NCI-H1092 treated with DMSO at 0.1 percent for 48 hours (cell line): Measurements from ENCODE around the gene GRM3.

Experiments
- DNase-seq: peaks from one replicate; lab custom pipeline; 2025; lab: John Stamatoyannopoulos, UW

GRM3 gene

DNA sequence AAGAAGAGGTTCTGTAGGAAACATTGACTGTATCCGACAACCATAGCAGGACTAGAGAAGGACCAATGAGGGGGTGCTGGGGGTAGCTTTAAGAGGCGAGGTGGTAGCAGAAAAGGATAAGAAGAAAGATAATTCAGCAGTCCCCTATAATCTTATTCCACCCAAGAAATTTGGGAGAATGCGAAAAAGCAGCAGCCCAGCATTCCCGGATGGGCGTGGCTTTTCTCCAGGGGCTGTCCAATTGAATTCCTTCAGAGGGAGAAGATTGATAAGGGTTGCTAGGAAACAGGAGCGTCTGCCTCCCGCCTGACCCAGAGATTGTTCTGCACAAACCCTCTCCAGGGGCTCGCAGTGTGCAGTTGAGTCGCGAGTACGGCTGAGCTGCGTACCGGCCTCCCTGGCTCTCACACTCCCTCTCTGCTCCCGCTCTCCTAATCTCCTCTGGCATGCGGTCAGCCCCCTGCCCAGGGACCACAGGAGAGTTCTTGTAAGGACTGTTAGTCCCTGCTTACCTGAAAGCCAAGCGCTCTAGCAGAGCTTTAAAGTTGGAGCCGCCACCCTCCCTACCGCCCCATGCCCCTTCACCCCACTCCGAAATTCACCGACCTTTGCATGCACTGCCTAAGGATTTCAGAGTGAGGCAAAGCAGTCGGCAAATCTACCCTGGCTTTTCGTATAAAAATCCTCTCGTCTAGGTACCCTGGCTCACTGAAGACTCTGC is at the start of gene GRM3:
TSS of gene GRM3 (plus strand) at position 349 of the 721 bp plus-strand sequence. CDS start 121,237 bp downstream, outside the sequence.
- peak; percentile 69 for DNase-seq

- DNase-seq, result peak; percentile 53
Measured at GRCh38 chr7:86598311-86598710, 45.4 kb upstream of the GRM3 start.

GRCh38 chr7:86598721-86599120 is 45.0 kb upstream of the GRM3 start:
- DNase-seq, result no peak

DNA sequence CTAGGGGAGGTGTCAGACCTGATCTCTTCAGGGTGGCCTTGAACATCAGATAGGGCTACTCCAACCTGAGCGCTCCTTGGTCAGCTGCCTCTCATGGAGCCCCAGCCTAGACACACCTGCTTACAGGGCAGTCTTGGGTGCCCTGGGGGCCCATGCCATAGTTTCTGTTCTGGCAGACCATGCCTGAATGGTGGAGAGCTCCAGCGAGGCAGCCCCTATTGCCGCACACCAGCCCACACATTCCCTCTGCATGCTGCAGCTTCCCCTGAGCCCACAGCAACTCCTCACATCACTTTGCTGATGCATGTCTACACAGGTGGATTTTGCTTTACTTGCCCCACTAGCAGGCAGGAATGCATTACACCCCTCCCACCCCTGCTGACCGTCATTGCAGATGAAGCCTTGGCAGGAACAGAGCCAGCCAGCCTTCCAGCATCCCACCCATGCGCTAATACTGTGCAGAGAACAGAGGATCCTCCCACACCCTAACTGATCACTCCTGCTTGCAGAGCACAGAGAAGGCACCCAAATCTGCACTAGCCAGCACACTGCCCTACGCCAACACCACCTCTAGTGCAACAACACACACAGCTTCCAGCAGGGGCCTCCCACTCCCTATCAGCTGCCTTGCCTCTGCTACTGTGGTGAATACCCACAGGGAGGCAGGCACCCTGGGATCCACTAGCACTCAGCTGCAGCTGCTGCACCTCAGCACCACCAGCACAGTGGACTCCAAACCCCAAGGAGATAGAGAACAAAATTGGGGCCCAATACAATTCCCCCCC is 43.0 kb upstream of the GRM3 start:
- peak; percentile 27 for DNase-seq

GRCh38 chr7:86615711-86616110 is 28.0 kb upstream of the GRM3 start:
- DNase-seq, result peak; percentile 6

- no peak for DNase-seq
Measured at GRCh38 chr7:86644282-86645224, 844 bp downstream of the GRM3 start.

- DNase-seq, result no peak
Measured at GRCh38 chr7:86645225-86645608, 1.5 kb downstream of the GRM3 start.

DNA sequence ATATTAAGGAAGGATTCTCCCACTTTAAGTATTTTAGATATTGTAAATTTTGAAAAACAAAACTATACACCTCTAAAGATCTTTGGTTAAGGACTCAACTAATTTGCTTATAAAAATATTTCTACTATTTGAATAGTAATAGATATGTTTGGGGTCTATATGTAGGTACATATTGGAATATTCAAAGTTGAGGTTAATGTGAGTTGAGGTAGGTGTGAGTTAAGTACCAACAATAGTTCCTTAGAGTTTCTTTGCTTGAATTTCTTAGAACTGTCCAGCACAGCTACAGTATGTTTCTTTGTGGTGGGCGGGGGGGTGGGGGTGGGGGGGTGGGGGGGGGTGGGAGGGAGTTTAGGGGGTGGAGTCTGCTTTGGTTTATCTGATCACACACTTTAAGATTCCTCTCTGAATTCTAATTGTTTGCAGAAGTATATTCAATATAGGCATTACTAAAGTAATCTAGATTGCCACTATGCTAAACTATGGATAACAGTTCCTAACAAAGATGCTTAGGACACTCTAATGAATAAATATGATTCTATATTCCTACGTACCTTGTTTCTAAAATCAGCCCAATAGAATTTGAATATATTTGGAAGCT is 2.1 kb downstream of the GRM3 start:
- no peak for DNase-seq

DNA sequence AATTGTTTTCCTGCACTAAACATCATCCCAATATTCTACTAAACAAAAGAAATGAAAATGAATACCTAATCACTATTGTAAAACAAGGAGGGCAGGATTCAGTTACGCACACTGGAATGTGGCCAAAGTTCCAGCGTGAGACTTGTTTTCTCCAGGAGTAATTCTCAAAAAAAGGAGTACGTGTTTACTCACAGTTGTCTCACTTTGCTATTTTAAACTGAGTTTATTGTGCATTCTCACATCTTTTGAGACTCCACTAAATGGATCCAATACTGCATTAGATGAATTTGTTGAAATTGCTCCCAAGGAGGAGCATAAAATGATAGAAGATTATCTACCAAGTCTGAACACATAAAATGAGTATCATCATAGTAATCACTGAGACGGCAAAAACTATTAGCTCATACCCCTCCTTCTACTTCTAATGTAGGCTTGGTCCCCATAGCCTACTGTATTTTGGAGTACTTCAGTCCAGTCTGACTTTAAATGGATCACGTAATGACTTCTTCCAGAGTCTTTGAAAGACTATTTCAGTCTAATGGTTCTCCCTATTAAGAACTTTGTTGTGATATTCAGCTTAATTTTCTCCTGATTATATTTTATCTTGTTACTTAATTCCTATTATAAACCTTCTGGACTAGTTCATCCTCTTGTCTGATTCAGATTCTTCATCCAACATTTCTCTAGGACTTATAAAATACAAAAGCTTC is 3.8 kb downstream of the GRM3 start:
- DNase-seq, result no peak

- DNase-seq, result no peak
Measured at GRCh38 chr7:86648169-86648568, 4.5 kb downstream of the GRM3 start.

- DNase-seq, result no peak
Measured at GRCh38 chr7:86653919-86654659, 10.4 kb downstream of the GRM3 start.

- DNase-seq, result no peak
Measured at GRCh38 chr7:86657948-86658347, 14.2 kb downstream of the GRM3 start.

GRCh38 chr7:86660950-86661462 is 17.3 kb downstream of the GRM3 start:
- no peak for DNase-seq

DNA sequence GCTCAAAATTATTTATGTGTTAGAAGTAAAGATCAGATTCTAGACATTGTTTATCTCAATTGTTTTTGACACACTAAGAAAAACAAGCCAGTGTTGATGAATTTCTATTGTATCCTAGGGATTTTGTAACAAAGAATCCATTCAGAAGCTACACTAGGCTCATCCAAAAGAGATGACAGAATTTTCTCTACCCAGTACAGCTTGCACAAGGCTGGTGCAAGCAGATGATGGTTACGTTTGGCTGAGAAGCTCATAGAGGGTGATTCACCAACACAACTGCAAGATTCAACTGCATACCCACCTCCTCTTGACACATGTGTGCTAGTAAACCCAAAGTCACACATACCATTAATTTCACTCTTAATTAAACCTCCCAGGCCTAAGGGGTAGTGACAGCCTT is 20.8 kb downstream of the GRM3 start:
- no peak for DNase-seq

- no peak for DNase-seq
Measured at GRCh38 chr7:86664991-86665390, 21.3 kb downstream of the GRM3 start.

DNA sequence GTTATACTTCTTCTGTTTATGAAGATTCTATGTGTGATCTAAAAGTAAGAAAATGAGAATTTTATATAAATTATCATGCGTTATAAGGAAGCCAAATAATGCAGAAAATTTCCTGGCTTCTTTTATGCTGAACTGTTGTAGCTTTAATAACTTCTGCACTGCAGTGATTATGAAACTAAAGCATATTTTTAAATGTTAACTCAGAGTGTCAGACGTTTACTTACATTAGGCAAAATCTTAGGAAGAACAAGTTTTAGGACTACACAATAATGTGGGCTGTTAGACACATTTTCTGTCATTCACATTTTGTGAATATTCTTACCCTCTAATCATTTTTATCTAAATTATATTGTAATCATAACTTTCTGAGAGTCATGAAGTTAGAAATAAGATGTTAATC is 22.0 kb downstream of the GRM3 start:
- no peak for DNase-seq

GRCh38 chr7:86667732-86668131 is 24.0 kb downstream of the GRM3 start:
- peak; percentile 67 for DNase-seq

DNA sequence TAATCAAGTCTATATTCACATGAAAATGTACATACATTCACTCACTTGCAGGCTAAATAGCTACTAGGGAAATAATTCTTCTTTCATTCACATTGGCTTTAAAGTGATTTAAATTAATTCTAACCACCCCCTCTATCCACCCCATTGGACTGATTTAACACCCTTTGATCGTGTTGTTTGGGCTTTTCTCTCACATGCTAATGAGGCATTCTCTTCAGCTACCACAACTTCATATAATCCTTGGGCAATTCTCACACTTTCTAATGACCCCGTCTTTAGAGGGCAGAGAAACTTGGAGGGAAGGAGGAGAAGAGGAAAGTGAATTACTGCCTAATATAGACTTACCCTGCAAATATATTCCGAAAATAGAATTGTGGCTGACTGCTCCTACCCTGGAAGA is 24.6 kb downstream of the GRM3 start:
- no peak for DNase-seq

DNA sequence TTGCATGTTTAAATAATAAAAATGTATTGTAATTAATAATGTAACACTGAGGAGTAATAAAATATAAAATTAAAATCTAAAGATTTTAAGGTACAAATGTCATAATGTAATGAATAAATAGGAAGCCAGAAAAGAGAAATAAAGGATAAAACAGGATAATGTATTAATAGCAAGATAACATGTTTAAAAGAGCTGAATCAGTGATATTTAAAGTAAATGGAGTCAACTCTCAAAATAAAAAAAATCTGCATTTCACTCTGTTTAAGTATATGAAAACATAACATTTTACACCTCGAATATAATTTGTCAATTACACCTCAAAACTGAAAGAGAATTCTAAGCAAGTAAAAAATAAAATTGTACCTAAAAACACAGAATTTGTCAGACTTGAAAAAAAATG is 44.1 kb downstream of the GRM3 start:
- no peak for DNase-seq

- DNase-seq, result no peak
Measured at GRCh38 chr7:86689363-86689762, 45.7 kb downstream of the GRM3 start.
